ENCODE data around the gene SSBP3. TPM values are rescaled to one million over a fixed set of nuclear protein-coding genes. Genes with fewer than 3 reads are reported as not detected.

The SSBP3 gene
- total RNA-seq, 1 donor from 2014 or later: 7.8 TPM

DNA sequence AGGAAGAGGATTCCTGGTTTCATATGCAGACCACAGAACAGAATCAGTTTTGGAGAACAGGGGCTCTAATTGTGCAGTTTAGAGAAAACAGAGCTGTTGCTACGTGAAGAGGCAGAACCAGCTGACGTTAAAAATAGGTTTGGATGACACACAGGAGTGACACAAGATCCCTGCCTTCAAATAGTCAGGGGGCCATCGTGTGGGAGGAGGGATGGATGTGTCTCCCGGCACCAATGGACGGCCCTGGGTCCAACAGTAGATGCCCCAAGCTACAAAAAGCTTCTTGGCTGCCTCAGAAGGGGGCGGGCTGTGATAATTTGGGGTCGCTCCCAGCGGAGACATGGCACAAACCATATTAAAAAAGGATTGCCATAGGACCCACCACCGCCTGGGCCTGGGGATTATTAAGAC is 118.4 kb downstream of the SSBP3 start:
- TF ChIP-seq, protein P1, sequence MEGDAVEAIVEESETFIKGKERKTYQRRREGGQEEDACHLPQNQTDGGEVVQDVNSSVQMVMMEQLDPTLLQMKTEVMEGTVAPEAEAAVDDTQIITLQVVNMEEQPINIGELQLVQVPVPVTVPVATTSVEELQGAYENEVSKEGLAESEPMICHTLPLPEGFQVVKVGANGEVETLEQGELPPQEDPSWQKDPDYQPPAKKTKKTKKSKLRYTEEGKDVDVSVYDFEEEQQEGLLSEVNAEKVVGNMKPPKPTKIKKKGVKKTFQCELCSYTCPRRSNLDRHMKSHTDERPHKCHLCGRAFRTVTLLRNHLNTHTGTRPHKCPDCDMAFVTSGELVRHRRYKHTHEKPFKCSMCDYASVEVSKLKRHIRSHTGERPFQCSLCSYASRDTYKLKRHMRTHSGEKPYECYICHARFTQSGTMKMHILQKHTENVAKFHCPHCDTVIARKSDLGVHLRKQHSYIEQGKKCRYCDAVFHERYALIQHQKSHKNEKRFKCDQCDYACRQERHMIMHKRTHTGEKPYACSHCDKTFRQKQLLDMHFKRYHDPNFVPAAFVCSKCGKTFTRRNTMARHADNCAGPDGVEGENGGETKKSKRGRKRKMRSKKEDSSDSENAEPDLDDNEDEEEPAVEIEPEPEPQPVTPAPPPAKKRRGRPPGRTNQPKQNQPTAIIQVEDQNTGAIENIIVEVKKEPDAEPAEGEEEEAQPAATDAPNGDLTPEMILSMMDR (conservative IDR thresholded peaks at IDR 0.05; ENCODE audit: low read depth, low read length): no peak
- DNase-seq (ENCODE audit: low read depth): no peak
- no peak overlapping the region for H3K4me3 ChIP-seq (ENCODE audit: low read depth, low read length)

DNA sequence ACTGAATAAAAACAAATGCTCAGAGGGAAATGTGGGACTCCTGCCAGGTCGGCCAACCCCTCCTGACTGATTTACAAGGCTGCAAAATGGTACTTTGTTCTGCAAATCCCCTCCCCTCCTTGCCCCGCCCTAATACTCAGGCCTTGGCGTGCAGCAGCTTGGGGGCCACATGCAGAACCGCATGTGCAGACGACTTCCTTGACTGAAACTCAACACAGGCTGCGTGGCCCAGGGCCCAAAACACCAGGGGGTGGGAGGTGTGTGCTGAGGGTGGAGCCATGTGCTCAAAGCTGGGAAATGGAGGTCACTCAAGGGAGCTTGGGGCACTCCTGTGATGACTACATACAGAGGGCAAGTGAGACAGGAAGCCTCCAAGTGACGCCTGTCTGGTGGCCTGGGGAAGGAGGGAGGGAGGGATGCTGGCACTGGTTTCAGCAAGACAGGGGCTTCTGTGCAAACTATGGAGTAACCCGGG is 119.0 kb downstream of the SSBP3 start:
- no peak overlapping the region for H3K4me3 ChIP-seq (ENCODE audit: low read depth, low read length)
- TF ChIP-seq, protein P1 (conservative IDR thresholded peaks at IDR 0.05; ENCODE audit: low read depth, low read length): no peak
- no peak for DNase-seq (ENCODE audit: low read depth)

DNA sequence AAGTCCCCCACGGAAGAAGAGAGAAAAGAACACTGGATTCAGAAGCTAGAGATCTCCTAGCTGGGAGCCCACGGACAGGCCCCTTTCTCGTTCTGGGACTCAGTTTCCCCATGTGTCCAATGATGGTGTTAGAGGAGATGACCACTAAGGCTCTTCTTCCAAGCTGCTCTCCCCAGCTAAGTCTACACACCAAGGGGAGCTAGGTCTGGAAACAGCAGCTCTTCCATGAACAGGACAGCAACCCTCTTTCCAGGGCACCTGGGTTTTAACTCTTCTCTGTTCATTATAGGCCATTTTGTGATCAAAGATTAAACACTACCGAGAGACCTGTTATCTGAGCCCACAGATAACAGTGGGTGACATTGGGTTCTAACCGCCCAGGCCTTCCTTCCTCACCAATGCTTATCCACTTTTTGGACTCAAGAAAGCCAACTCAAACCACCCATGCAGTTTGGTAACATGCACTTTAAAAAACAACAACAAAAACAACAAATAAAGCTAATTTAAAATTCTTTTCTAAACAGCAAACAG is 120.3 kb downstream of the SSBP3 start:
- DNase-seq (ENCODE audit: low read depth): no peak
- H3K4me3 ChIP-seq (ENCODE audit: low read depth, low read length): no peak overlapping the region
- TF ChIP-seq, protein P1 (conservative IDR thresholded peaks at IDR 0.05; ENCODE audit: low read depth, low read length): no peak

DNA sequence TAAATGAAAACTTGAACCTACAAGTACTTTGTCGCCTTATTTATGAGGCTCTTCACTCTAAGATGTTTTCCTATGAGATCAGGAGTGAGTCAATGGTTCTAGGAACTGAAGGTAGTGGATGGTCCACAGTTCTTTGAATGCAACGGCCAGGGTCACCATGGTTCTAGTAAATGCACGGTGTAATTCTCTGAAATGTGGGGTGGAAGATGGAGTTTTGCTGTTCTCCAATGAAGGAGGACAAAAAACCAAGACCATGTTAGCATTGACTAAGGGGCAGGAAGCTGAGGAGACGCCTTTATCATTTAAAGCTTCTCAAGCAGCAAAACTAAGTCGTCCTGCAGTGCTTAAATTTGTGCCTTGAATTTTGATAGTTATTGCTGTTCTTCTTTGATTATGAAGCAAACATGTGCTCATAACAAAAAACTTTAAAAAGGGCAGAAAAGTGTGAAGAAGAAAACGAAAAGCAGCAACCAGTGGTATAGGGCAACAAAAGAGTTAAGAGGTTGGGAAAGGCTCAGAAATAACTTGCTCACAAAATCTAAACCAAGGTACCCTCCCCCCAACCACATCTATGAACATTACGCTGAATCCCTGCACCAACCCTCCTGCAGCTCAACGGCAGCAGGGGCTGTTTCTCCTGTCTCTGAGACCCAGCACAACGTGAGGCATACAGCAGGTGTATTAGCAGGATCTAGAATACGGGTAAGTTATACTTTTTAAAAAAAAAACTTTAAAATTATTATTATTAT is 121.2 kb downstream of the SSBP3 start:
- TF ChIP-seq, protein P1 (conservative IDR thresholded peaks at IDR 0.05; ENCODE audit: low read depth, low read length): no peak
- DNase-seq (ENCODE audit: low read depth): no peak

DNA sequence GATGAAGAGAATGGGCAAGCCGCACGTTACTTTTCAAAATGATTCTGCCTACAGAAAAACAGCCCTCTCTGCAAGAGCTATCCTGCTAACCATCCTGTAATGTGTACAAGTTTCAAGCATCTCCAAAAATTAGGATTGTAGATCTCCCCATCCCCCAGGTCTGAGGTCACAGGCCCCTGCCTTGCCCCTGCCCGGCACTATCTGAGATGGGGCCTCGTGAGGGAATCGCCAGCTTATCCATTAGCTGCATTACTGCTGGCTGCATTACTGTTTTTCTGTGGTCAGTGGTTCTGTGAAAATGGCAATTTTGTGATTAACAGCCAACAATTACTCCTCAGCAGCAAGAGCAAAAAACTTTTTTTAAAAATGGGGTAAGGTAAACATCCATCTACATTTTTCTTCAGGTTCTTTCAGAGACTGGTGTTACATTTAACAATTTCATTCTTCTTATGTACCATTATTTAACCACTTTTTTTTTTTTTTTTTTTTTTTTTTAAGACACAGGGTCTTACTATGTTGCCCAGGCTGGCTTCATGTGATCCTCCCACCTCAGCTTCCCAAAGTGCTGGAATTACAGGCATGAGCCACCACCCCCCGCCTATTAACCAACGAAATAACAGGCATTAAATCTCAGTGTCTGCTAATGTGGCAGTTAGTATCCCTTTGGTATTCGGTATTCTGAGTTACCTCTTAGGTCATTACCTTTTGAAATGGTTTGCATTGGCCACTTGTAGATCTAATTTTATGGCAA is 122.4 kb downstream of the SSBP3 start:
- H3K4me3 ChIP-seq (ENCODE audit: low read depth, low read length): no peak overlapping the region
- TF ChIP-seq, protein P1 (conservative IDR thresholded peaks at IDR 0.05; ENCODE audit: low read depth, low read length): no peak
- no peak for DNase-seq (ENCODE audit: low read depth)

More for the DNA sequence above, 121.2 kb downstream of the SSBP3 start:
- no peak overlapping the region for H3K4me3 ChIP-seq (ENCODE audit: low read depth, low read length)

DNA sequence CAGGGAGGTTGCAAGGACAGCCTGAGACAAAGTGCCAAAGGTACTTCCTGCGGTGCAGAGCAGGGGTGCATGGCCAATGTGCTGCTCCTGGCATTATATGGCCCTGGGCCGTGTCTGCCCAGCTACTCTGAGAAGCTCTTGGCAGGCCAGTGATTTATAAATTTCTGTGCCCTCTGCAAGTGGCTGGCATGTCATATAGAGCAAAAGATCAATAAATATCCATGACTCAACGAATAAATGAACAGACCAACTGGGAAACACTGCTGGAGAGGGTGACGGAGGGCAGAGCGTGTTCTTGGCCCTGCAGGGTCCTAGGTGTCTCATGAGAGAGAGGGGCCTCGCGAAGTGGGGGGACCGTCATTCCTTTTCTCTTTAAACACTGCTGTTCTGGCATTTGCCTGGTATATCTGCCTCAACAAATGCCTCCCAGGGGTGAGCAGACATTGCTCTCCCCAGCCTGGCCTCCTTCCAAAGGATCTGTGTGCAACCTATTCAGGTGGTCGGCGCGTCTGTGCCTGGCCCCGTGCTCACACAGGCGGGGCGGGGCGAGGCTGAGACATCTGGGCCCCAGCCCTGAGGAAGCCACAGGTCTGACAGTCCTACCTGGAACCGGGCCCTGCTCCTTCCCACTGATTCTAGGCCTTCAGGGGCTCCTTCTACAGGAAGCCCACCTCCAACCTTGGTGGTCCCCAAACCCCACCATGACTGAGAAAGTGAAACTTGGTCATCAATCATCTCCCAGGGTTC is 123.9 kb downstream of the SSBP3 start:
- TF ChIP-seq, protein P1 (conservative IDR thresholded peaks at IDR 0.05; ENCODE audit: low read depth, low read length): no peak
- no peak for DNase-seq (ENCODE audit: low read depth)
- H3K4me3 ChIP-seq (ENCODE audit: low read depth, low read length): no peak overlapping the region

All from epithelial cell of proximal tubule (primary cell).